22Rv1 (cell line): Measurements from ENCODE around the gene ATRN.

Source experiments
- H3K27ac ChIP-seq: fragments of 450-650 bp; 2 replicates; pipeline ENCODE4 v1.5.1; 2017
- ZFX ChIP-seq: fragments of 450-650 bp; IDR thresholded peaks from 2 replicates; pipeline ENCODE4 v1.6.1; 2017; ENCODE audit warnings: antibody characterized with exemption, borderline replicate concordance
- TF ChIP-seq, protein P1 (sequence below): fragments of 450-650 bp; IDR thresholded peaks from 2 replicates; pipeline ENCODE4 v1.5.1; 2017; ENCODE audit warnings: mild to moderate bottlenecking

The ATRN gene

DNA sequence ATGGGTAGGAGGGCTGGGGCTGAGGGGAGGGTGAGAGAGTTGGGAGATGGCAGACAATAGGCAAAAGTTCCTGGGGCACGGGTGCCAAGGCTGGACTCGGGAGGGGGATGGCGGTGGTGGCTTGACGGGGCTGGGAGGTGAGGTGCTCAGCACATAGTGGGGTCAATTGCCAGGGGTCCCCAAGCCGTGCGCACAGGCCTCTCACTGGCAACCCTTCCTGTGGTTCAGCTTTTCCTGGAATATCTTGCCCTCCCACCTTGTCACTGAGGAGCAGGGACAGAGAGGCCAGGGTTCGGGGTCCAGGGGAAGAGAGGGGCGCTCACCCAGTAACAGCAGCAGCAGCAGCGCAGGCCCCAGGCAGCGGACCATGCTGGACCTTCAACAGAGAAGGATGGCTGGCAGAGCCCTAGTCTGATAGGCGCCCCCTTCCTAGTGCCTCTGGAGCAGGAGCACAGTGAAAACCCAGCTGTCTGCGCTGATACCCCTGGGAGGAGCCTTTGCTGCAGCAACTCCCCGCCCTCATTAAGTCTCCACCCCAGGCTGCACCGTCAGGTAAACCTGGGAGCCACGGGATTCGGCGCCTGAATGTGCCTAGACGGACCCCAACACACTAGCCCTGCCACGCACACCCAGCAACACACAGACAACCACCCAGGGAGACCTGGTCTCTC lies 192.3 kb downstream of the ATRN start, which contains the start of gene GFRA4:
Gene GFRA4, minus strand, starts transcription at position 369 of the 671 bp plus-strand sequence. Its CDS starts 0 bp downstream, at position 369.
- no peak within 1 kb of the TSS for H3K27ac ChIP-seq
- TF ChIP-seq, protein P1, sequence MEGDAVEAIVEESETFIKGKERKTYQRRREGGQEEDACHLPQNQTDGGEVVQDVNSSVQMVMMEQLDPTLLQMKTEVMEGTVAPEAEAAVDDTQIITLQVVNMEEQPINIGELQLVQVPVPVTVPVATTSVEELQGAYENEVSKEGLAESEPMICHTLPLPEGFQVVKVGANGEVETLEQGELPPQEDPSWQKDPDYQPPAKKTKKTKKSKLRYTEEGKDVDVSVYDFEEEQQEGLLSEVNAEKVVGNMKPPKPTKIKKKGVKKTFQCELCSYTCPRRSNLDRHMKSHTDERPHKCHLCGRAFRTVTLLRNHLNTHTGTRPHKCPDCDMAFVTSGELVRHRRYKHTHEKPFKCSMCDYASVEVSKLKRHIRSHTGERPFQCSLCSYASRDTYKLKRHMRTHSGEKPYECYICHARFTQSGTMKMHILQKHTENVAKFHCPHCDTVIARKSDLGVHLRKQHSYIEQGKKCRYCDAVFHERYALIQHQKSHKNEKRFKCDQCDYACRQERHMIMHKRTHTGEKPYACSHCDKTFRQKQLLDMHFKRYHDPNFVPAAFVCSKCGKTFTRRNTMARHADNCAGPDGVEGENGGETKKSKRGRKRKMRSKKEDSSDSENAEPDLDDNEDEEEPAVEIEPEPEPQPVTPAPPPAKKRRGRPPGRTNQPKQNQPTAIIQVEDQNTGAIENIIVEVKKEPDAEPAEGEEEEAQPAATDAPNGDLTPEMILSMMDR = no peak
- TF ChIP-seq ZFX = no peak

DNA sequence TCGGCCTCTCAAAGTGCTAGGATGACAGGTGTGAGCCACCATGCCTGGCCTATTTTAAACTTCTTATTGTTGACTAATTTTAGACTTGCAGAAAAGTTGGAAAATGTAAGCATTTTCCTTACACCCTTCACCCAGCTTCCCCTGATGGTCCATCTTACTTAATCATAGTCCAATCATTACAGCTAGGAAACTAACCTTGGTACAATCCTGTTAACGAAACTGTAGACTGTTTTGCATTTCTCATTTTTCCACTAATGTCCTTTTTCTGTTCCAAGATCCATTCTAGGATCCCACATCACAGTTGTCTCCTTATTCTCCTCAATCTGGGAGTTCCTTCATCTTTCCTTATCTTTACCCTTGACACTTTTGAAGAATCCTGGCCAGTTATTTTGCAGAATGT lies 193.0 kb downstream of the ATRN start:
- no peak overlapping the region for H3K27ac ChIP-seq

DNA sequence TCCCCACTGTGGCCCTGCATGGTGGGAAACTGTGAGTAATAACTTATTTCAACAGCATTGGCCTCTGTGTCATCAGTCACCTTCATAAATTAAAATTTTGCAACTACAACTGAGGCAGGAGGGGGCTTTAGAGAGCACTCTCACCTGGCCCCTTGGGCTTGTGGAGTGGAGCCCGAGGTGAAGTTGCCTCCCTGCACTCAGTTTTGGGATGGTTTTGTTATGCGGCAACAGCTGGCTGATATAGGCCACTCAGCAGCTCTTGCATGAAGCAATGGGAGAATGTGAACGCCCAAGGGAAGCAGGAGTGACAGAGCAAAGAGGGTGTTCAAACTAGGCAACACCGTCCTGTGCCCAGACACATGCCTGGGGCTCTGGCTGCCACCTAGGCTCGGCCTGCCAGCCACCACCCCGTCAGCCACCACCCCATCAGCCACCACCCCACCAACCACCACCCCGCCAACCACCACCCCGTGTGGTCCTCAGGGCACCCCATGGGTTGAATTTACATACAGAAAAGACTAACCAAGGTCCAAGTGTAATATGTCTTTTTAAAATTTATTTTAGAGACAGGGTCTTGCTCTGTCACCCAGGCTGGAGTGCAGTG lies 196.7 kb downstream of the ATRN start:
- TF ChIP-seq, protein P1 = no peak
- H3K27ac ChIP-seq = no peak overlapping the region

More for the DNA sequence above, 193.0 kb downstream of the ATRN start:
- no peak for TF ChIP-seq ZFX
- TF ChIP-seq, protein P1 = no peak

DNA sequence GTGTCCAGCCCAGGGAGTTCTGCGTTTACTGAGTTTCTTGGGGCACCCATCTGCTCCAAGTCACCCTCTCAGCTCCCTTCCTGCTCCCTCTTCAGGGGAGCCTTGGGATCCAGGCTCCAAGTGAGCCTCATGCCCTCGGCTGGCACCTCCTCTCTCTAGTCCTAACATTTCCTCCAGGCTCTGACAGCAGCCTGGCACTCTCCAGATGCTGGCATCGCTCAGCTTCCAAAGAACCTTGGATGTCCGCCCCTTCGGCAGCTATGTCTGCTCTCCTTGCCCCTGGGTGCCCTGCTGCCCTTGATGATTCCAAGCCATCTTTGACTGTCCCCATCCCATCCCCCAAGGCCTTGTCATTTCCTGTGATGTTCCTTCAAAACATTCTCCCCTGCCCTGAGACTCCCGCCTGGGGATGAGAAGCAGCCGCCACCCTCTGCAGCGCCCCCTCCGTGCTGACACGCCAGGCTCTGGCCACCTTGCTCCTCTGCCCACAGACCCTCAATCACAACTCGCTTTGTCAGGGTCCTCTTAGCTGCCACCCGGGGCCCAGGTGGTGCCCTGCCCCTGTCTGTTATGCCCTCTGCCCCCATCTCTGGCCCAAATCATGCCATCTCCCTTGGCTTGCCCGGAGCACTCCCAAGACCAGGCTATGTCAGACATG lies 199.0 kb downstream of the ATRN start:
- TF ChIP-seq ZFX = no peak
- TF ChIP-seq, protein P1 = no peak
- no peak overlapping the region for H3K27ac ChIP-seq

DNA sequence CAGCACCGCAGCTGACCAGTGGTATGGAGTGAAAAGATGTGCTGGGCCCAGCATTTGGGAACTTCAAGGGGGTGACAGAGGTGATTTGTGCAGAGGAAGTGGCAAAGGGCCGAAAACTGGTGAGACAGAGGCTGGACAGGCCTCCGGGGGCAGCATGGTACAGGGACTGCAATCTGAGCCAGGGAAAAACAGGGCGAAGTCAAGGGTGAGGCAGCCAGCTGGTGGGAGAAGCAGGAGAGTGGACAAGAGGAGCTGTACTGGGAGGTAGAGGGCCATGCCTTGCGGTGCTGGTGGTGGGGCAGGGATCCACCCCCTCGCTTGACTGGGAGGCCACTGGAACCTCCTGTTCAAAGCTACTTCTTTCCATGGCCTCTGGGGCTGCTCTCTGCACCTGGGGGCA lies 199.7 kb downstream of the ATRN start:
- TF ChIP-seq ZFX = no peak
- TF ChIP-seq, protein P1 = no peak
- H3K27ac ChIP-seq = no peak overlapping the region

DNA sequence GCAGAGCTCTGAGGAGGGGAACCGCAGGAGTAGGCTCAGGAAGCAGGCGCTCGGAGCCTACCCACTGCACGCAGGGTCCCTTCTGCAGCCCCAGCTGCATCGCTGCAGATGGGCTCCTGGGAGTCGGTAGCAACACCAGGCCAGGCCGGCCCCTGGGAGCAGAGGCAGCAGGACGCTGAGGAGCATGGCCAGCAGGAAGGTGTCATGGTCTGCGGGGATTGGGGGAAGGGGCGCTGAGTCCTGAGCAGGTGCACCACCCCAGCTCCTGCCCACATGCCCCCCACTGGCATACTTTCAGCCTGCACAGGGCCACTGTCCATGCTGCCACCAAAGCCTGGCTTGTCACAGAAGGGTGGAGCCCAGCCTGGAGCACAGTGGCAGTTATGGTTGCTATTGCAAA lies 200.1 kb downstream of the ATRN start:
- no peak overlapping the region for H3K27ac ChIP-seq
- TF ChIP-seq ZFX = no peak
- TF ChIP-seq, protein P1 = no peak
